GM12878 (cell line): ENCODE data around the gene PITRM1. TPM values are rescaled to one million over a fixed set of nuclear protein-coding genes. Genes with fewer than 3 reads are reported as not detected.

Experiments used
- ATAC-seq: fragments of 200-7000 bp; cut with Tn5 transposase; 3 replicates; pipeline ENCODE4 v1.9.1; 2020; ENCODE audit warnings: mild to moderate bottlenecking, moderate library complexity
- BruUV-seq: library from RNA; stranded (reverse); fragments of 400-500 nt; replicated peaks from 2 replicates; lab custom pipeline; 2021; lab: Mats Ljungman, UMichigan
- CTCF ChIA-PET: fragments of 300-600 bp; sonication (Branson Sonifier 250); formaldehyde crosslinking; extraction: SDS; loops from one replicate; lab custom pipeline; 2021; ENCODE audit warnings: inconsistent platforms; lab: Yijun Ruan, JAX
- POLR2A ChIA-PET: fragments of 350-600 bp; formaldehyde crosslinking; extraction: SDS; loops from one replicate; lab custom pipeline; 2021; ENCODE audit warnings: inconsistent platforms; lab: Charles Lee
- RAD21 ChIA-PET: fragments of 300-600 bp; sonication (Branson Sonifier 250); formaldehyde crosslinking; loops from one replicate; lab custom pipeline; 2023; ENCODE audit warnings: antibody characterized with exemption; ENCODE audit not compliant: unreplicated experiment; lab: Charles Lee
- SMC1A ChIA-PET: fragments of 300-600 bp; sonication (Branson Sonifier 250); formaldehyde crosslinking; loops from one replicate; lab custom pipeline; 2023; ENCODE audit not compliant: unreplicated experiment, uncharacterized antibody; lab: Charles Lee
- DNase-seq: peaks from one replicate; pipeline ENCODE4 v3.0.0-alpha.2; 2011; ENCODE audit warnings: low read depth, low spot score
- FAIRE-seq: peaks from 3 replicates; lab custom pipeline; 2011; peaks lifted over from hg19 to GRCh38; lab: Jason Lieb, UNC
- H2AFZ ChIP-seq: 2 replicates; pipeline ENCODE4 v1.6.0; 2011; ENCODE audit warnings: low read depth, low read length, control low read depth; ENCODE audit not compliant: control insufficient read depth
- H3K27ac ChIP-seq: 2 replicates; pipeline ENCODE4 v1.5.1; 2011; ENCODE audit warnings: control low read depth; ENCODE audit not compliant: control insufficient read depth, insufficient read depth
- H3K27me3 ChIP-seq, 2 experiments: replicated peaks in 1 of 2; 2 replicates each; pipeline versions ENCODE4 v1.6.0 to v1.6.1; 2011; ENCODE audit warnings: low read length in 1 of 2; ENCODE audit not compliant: control insufficient read depth in 2 of 2, insufficient read depth in 2 of 2
- H3K36me3 ChIP-seq, 2 experiments: 2 replicates each; pipeline ENCODE4 v1.5.1; 2011; ENCODE audit warnings: low read length in 1 of 2; ENCODE audit not compliant: control insufficient read depth in 2 of 2, insufficient read depth in 2 of 2
- H3K4me1 ChIP-seq: 2 replicates; pipeline ENCODE4 v1.6.1; 2011; ENCODE audit warnings: mild to moderate bottlenecking, low read length, moderate library complexity, mixed read lengths; ENCODE audit not compliant: control insufficient read depth, insufficient read depth
- H3K4me2 ChIP-seq: 2 replicates; pipeline ENCODE4 v1.6.0; 2011; ENCODE audit warnings: control low read depth; ENCODE audit not compliant: control insufficient read depth, insufficient read depth
- H3K4me3 ChIP-seq: fragments of 200-600 bp; sonication (generic); 2 replicates; pipeline ENCODE4 v1.5.1; 2016
- H3K79me2 ChIP-seq: 2 replicates; pipeline ENCODE4 v1.6.0; 2011; ENCODE audit warnings: low read length; ENCODE audit not compliant: control insufficient read depth, insufficient read depth
- H3K9ac ChIP-seq: 2 replicates; pipeline ENCODE4 v1.8.0; 2011; ENCODE audit warnings: low read length, control low read depth, mixed read lengths; ENCODE audit not compliant: control insufficient read depth, insufficient read depth
- H3K9me3 ChIP-seq: replicated peaks from 3 replicates; pipeline ENCODE4 v1.5.1; 2011; ENCODE audit warnings: mild to moderate bottlenecking, low read length; ENCODE audit not compliant: control insufficient read depth, insufficient read depth
- H4K20me1 ChIP-seq: 2 replicates; pipeline ENCODE4 v1.6.0; 2011; ENCODE audit not compliant: control insufficient read depth, insufficient read depth
- ASH2L ChIP-seq: fragments of 300-600, 200-600 bp; sonication (generic); IDR thresholded peaks from 2 replicates; pipeline ENCODE4 v1.6.1; 2017; ENCODE audit warnings: low read depth, mild to moderate bottlenecking, borderline replicate concordance
- CBFB ChIP-seq: IDR thresholded peaks from 2 replicates; pipeline ENCODE4 v1.6.1; 2016; ENCODE audit warnings: antibody characterized with exemption, low read depth
- CBX5 ChIP-seq: sonication (generic); IDR thresholded peaks from 2 replicates; pipeline ENCODE4 v1.6.1; 2016; ENCODE audit warnings: low read depth, moderate library complexity, mild to moderate bottlenecking, inconsistent platforms
- EP300 ChIP-seq, 2 experiments: fragments of 150-350 bp in 1 of 2; IDR thresholded peaks; 2 replicates each; pipeline ENCODE4 v1.6.1; 2011 to 2012; ENCODE audit warnings: low read depth in 2 of 2, low read length in 2 of 2, borderline replicate concordance in 1 of 2, improper control_type of control experiment in 1 of 2, inconsistent platforms in 1 of 2; ENCODE audit not compliant: control insufficient read depth in 1 of 2
- FOXM1 ChIP-seq: IDR thresholded peaks from 2 replicates; pipeline ENCODE4 v1.6.1; 2012; ENCODE audit warnings: low read depth, mild to moderate bottlenecking, inconsistent platforms, low read length, moderate library complexity
- KLF5 ChIP-seq: fragments of 450-650 bp; IDR thresholded peaks from 2 replicates; pipeline ENCODE4 v1.6.1; 2014; ENCODE audit warnings: mild to moderate bottlenecking; ENCODE audit not compliant: partially characterized antibody
- MXI1 ChIP-seq: fragments of 150-350 bp; IDR thresholded peaks from 2 replicates; pipeline ENCODE4 v1.6.1; 2011; ENCODE audit warnings: low read depth, mild to moderate bottlenecking, inconsistent platforms, low read length, improper control_type of control experiment
- NFYB ChIP-seq: IDR thresholded peaks from 2 replicates; pipeline ENCODE4 v1.6.1; 2011; ENCODE audit warnings: low read depth, mild to moderate bottlenecking, low read length, improper control_type of control experiment, moderate library complexity; ENCODE audit not compliant: insufficient read depth
- NRF1 ChIP-seq: conservative IDR thresholded peaks from 2 replicates; pipeline ENCODE4 v1.6.1; 2011; ENCODE audit warnings: mild to moderate bottlenecking, low read depth, low read length, improper control_type of control experiment
- RCOR1 ChIP-seq: conservative IDR thresholded peaks from 2 replicates; pipeline ENCODE4 v1.6.1; 2012; ENCODE audit warnings: low read depth, low read length, improper control_type of control experiment
- USF1 ChIP-seq: IDR thresholded peaks from 2 replicates; pipeline ENCODE4 v1.6.1; 2011; ENCODE audit warnings: borderline replicate concordance, low read depth, mild to moderate bottlenecking, moderate library complexity, mixed read lengths, low read length; ENCODE audit not compliant: insufficient read depth; ENCODE audit errors: extremely low read length
- WGBS: methylation state at CpG from one replicate; pipeline ENCODE4 v1.1.6; 2016; ENCODE audit warnings: low lambda C conversion rate; ENCODE audit not compliant: insufficient replicate concordance, insufficient coverage; ENCODE audit errors: missing lambda C conversion rate; 5-methylcytosine and 5-hydroxymethylcytosine counted together
- in situ Hi-C: fragments of 300-500 bp; cut with MboI; formaldehyde crosslinking; loops from 9 replicates; pipeline ENCODE4 v1.14.3; 2018; ENCODE audit warnings: mixed read lengths
- intact Hi-C: fragments of 100-400 bp; cut with micrococcal nuclease; formaldehyde crosslinking; loops from one replicate; pipeline ENCODE4 v1.14.2; 2022; ENCODE audit not compliant: unreplicated experiment
- polyA plus RNA-seq, 11 experiments: library from polyadenylated mRNA; depleted of rRNA in 4 of 11; unstranded in 6 of 11; stranded (reverse) in 5 of 11; fragments of >200 nt; fragmentation: Nextera tagmentation in 4 of 11; fragmentation: Illumina TruSeq in 1 of 11; extraction: Ambion mirVana in 4 of 11; extraction: Trizol in 1 of 11; gene quantifications; 1 replicate in 1 of 11; 2 replicates in 10 of 11; pipeline versions ENCODE4 v1.2.1 to v1.2.3, GENCODE V29; 2011 to 2016; ENCODE audit warnings: inconsistent platforms in 2 of 11, missing spikeins in 2 of 11, low read depth in 1 of 11
- total RNA-seq, 4 experiments: library from RNA; depleted of rRNA in 3 of 4; stranded (reverse); fragments of >200 nt in 3 of 4; fragmentation: Illumina TruSeq in 1 of 4; extraction: Trizol in 1 of 4; gene quantifications; 2 replicates each; pipeline versions ENCODE4 v1.2.1 to v1.2.3, GENCODE V29; 2013 to 2021

PITRM1 gene
- total and polyA plus RNA-seq, 10 of the 15 experiments (the other 5 are each of a cell fraction or from before 2014, with no cell fraction given) = 15.5 to 53.0 (median 45.0) TPM

- ChIA-PET SMC1A (no interaction called here), RAD21 (no interaction called here)
- H3K27ac ChIP-seq = no peak overlapping the region
Observed at GRCh38 chr10:3105905-3106304, 66.7 kb downstream of the PITRM1 start.

GRCh38 chr10:3105166-3105565 is 67.4 kb downstream of the PITRM1 start:
- in situ Hi-C loops (no loop called here), intact Hi-C loops (no loop called here)
- POLR2A ChIA-PET = no interaction called here
- 91% methylated on average over 20 of the region's 20 CpGs for WGBS
- no peak overlapping the region for H2AFZ ChIP-seq
- no peaks in the 10 kb centered on the region for H3K79me2 ChIP-seq
- ATAC-seq = no peak
- H3K9me3 ChIP-seq = no peaks in the 10 kb centered on the region
- RAD21 ChIA-PET = no interaction called here
- H3K4me1 ChIP-seq = no peaks in the 10 kb centered on the region
- CTCF ChIA-PET = no interaction called here
- peaks cover 51% of the 10 kb centered on the region in 2 experiments for H3K36me3 ChIP-seq
- no peaks in the 10 kb centered on the region for H4K20me1 ChIP-seq
- no peak for FAIRE-seq
- TF ChIP-seq CBX5 = no peak
- no peak overlapping the region for H3K27ac ChIP-seq
- no peak overlapping the region for H3K4me3 ChIP-seq
- DNase-seq = no peak
- BruUV-seq = no TSS peak
- H3K27me3 ChIP-seq = no peaks in the 10 kb centered on the region
- H3K9ac ChIP-seq = no peak overlapping the region
- no peak overlapping the region for H3K4me2 ChIP-seq
- SMC1A ChIA-PET = no interaction called here

More at GRCh38 chr10:3105905-3106304, 66.7 kb downstream of the PITRM1 start:
- no peak overlapping the region for H3K4me2 ChIP-seq
- H3K9me3 ChIP-seq = no peaks in the 10 kb centered on the region
- FAIRE-seq = no peak
- no peaks in the 10 kb centered on the region for H3K79me2 ChIP-seq
- H3K9ac ChIP-seq = no peak overlapping the region
- no peak overlapping the region for H2AFZ ChIP-seq
- no peaks in the 10 kb centered on the region for H4K20me1 ChIP-seq
- TF ChIP-seq FOXM1 (no peak), RCOR1 (no peak), NFYB (no peak), MXI1 (no peak), USF1 (no peak), KLF5 (no peak), NRF1 (no peak), CBFB (no peak), ASH2L (no peak), EP300 (IDR thresholded peaks at IDR 0.05; ENCODE audit: borderline replicate concordance in 1 of 2, control insufficient read depth in 1 of 2, low read depth in 2 of 2, low read length in 2 of 2) (no peak)
- ChIA-PET POLR2A (no interaction called here), CTCF (no interaction called here)
- peaks cover 47 to 49% of the 10 kb centered on the region in 2 experiments for H3K36me3 ChIP-seq
- 85% methylated on average over 16 of the region's 20 CpGs for WGBS
- H3K4me3 ChIP-seq = no peak overlapping the region
- H3K4me1 ChIP-seq = no peaks in the 10 kb centered on the region
- DNase-seq = no peak
- ATAC-seq = no peak
- in situ Hi-C loops = no loop called here
- BruUV-seq = no TSS peak
- intact Hi-C loops = no loop called here
- H3K27me3 ChIP-seq = no peaks in the 10 kb centered on the region
